Measurements from ENCODE around the gene PCDHA2.

- TF ChIP-seq CTCF (IDR thresholded peaks at IDR 0.05) (no peak), EP300 (IDR thresholded peaks at IDR 0.05) (no peak)
Measured at GRCh38 chr5:140827704-140828361, 33.2 kb downstream of the PCDHA2 start, which contains the start of gene PCDHA6.
